Activated effector memory CD4-positive, alpha-beta T cell treated with anti-CD3 and anti-CD28 coated beads, Interleukin-2, amount 50 U/mL, for 16 hours (primary cell): Measurements from ENCODE around the gene CHP1.
A peak's percentile ranks its signal among the peaks of the same experiment; 100 is the strongest.
"Not testable (repeated sequence)": the region's sequence is repeated elsewhere in the genome, so short reads cannot be mapped to it uniquely, and the experiment has no call there.

Experiments
- DNase-seq: peaks from one replicate; pipeline ENCODE4 v3.0.0-alpha.2; 2020

Gene CHP1

GRCh38 chr15:41230650-41231421, at the start of gene CHP1, which contains the start of gene EXD1:
Gene CHP1 (plus strand): TSS chr15:41231268. CDS start chr15:41231383, 115 bp downstream.
Gene EXD1 (minus strand): TSS chr15:41230757. CDS start chr15:41226575, 4,182 bp downstream.
- DNase-seq, result peak; percentile 99

GRCh38 chr15:41182266-41182665, 48.8 kb upstream of the CHP1 start:
- no peak for DNase-seq

GRCh38 chr15:41183581-41183980, 47.5 kb upstream of the CHP1 start:
- no peak for DNase-seq

- DNase-seq, result no peak
Measured at GRCh38 chr15:41194444-41194843, 36.6 kb upstream of the CHP1 start.

- DNase-seq, result no peak
Measured at GRCh38 chr15:41199470-41199869, 31.6 kb upstream of the CHP1 start.

GRCh38 chr15:41203395-41203794, 27.7 kb upstream of the CHP1 start:
- DNase-seq, result no peak

- DNase-seq, result no peak
Measured at GRCh38 chr15:41205315-41205714, 25.8 kb upstream of the CHP1 start.

- no peak for DNase-seq
Measured at GRCh38 chr15:41207687-41208448, 23.2 kb upstream of the CHP1 start.

GRCh38 chr15:41215708-41216107, 15.4 kb upstream of the CHP1 start:
- DNase-seq, result no peak

GRCh38 chr15:41218851-41219250, 12.2 kb upstream of the CHP1 start:
- no peak for DNase-seq

GRCh38 chr15:41219381-41219780, 11.7 kb upstream of the CHP1 start:
- DNase-seq, result no peak

GRCh38 chr15:41230345-41230649, 771 bp upstream of the CHP1 start:
- no peak for DNase-seq

GRCh38 chr15:41231422-41232226, 556 bp downstream of the CHP1 start:
- DNase-seq, result no peak

GRCh38 chr15:41233367-41233771, 2.3 kb downstream of the CHP1 start:
- DNase-seq, result no peak

- DNase-seq, result not testable (repeated sequence)
Measured at GRCh38 chr15:41235228-41235627, 4.2 kb downstream of the CHP1 start.

- DNase-seq, result no peak
Measured at GRCh38 chr15:41235929-41236328, 4.9 kb downstream of the CHP1 start.

- no peak for DNase-seq
Measured at GRCh38 chr15:41238100-41238499, 7.0 kb downstream of the CHP1 start.

GRCh38 chr15:41241221-41241964, 10.3 kb downstream of the CHP1 start:
- no peak for DNase-seq

- not testable (repeated sequence) for DNase-seq
Measured at GRCh38 chr15:41250745-41251144, 19.7 kb downstream of the CHP1 start.

GRCh38 chr15:41251411-41251810, 20.3 kb downstream of the CHP1 start:
- DNase-seq, result no peak

- no peak for DNase-seq
Measured at GRCh38 chr15:41254560-41254959, 23.5 kb downstream of the CHP1 start.

- DNase-seq, result no peak
Measured at GRCh38 chr15:41256103-41256502, 25.0 kb downstream of the CHP1 start.

- no peak for DNase-seq
Measured at GRCh38 chr15:41256577-41257038, 25.5 kb downstream of the CHP1 start.
